HG02970 (cell line): ENCODE data around the gene LBHD1.
"Not testable (repeated sequence)": the region's sequence is repeated elsewhere in the genome, so short reads cannot be mapped to it uniquely, and the experiment has no call there.

Source experiments
- ATAC-seq: cut with Tn5 transposase; IDR thresholded peaks from one replicate; pipeline ENCODE4 v1.9.1; 2021; ENCODE audit warnings: mild to moderate bottlenecking, moderate library complexity, moderate number of reproducible peaks; ENCODE audit not compliant: unreplicated experiment, low FRiP score

LBHD1 gene

GRCh38 chr11:62665599-62666258, 6.3 kb downstream of the LBHD1 start:
- peak; percentile 21 for ATAC-seq

GRCh38 chr11:62665075-62665598, 6.9 kb downstream of the LBHD1 start, which contains the start of the genes C11orf98 and CSKMT:
C11orf98 (minus strand) TSS chr11:62665210; CDS start chr11:62665169, 41 bp downstream.
CSKMT (plus strand) TSS chr11:62665312; CDS start chr11:62665880, 568 bp downstream.
- ATAC-seq = peak; percentile 65

DNA sequence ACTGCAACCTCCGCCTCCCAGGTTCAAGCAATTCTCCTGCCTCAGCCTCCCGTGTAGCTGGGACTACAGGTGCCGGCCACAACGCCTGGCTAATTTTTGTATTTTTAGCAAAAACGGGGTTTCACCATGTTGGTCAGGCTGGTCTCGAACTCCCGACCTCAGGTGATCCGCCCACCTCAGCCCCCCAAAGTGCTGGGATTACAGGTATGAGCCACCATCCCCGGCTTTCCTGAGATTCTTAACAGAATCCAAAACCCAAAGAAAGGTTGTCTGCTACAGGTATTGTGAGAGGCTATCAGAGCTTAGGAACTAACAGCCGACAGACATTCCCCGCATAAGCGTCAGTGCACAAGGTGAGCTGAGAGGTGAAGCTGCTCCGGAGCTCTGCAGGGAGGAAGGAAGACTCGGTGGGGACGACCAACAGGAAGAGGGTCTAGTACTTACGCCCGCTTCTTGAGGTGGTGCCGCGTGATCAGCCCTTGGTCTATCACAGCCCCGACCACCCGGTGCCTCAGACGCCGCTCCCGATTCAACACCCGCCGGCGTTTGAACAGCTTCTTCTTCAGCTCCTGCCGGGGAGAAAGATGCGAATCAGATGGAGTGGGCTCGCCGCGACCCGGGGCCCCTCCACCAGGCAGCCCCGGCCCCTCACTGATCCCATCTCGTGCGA, 7.5 kb downstream of the LBHD1 start:
- peak; percentile 20 for ATAC-seq

DNA sequence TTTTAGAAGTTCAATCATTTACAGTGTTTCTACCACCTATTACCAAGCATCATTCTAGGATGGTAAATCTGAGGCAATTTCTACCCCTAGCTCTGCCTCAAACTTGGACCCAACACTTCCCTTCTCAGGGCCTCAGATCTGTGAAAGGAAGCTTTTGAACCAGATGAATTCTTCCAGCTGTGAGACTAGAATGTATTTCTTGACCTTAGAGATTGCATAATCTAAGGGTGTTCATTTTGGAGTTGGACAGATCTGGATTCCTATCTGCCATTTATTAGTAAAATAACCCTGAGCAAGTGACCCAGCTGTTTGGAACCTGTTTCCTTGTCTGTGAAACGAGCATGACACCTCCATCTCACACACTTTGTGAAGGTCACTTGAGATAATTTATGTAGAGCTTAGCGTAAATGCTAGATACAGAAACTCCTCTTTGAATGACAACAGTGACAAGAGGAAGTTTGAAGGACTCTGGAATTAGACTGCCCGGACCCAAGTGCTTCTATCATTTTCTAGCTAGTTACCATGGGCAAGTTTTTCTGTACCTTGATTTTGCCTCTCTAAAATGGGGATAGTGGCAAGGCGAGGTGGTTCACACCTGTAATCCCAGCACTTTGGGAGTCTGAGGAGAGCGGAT, 15.2 kb downstream of the LBHD1 start:
- no peak for ATAC-seq

DNA sequence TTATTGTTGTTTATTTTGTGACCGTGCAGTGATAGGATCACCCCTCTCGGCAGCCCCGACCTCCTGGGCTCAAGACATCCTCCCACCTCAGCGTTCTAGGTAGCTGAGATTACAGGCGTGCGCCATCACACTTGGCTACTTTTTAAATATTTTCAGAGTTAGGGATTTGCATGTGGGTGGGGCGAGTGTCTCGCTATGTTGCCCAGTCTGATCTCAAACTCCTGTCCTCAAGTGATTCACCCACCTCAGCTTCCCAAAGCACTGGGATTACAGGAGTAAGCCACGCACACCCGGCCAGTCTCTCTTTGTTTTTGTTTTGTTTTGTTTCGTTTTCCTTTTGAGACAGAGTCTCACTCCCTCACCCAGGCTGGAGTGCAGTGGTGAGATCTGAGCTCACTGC, 17.8 kb downstream of the LBHD1 start:
- no peak for ATAC-seq

GRCh38 chr11:62652161-62653006, 19.7 kb downstream of the LBHD1 start:
- ATAC-seq = peak; percentile 8

DNA sequence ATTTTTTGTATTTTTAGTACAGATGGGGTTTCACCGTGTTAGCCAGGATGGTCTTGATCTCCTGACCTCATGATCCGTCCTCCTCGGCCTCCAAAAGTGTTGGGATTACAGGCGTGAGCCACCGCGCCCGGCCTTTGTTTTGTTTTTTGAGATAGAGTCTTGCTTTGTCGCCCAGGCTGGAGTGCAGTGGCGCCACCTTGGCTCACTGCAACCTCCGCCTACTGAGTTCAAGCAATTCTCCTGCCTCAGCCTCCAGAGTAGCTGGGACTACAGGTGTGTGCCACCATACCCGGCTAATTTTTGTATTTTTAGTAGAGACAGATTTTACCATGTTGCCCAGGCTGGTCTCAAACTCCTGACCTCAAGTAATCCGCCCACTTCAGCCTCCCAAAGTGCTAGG, 21.8 kb downstream of the LBHD1 start:
- ATAC-seq = not testable (repeated sequence)

- ATAC-seq = no peak
Measured at GRCh38 chr11:62649486-62649885, 22.6 kb downstream of the LBHD1 start.

DNA sequence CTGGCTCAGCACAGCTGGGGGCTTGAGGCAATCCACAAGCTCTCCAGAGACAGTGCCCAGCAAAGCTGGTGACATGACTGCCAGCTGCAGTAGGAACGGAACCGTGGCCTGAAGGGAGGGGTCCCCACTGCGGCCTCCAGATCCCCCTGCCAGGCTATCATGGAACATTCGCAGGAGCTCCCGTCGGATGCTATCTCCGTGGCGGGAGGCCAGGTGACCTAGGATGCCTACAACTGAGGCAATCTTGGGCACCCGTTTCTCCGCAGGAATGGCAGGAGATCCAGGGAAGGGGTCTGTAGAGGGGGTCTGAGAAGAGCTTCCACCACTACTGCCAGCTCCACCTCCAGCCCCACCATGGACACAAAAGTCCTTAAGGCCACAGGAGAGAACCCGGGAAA, 23.1 kb downstream of the LBHD1 start:
- no peak for ATAC-seq

GRCh38 chr11:62648185-62648966, 23.7 kb downstream of the LBHD1 start:
- ATAC-seq = no peak

- no peak for ATAC-seq
Measured at GRCh38 chr11:62647609-62648005, 24.5 kb downstream of the LBHD1 start.

DNA sequence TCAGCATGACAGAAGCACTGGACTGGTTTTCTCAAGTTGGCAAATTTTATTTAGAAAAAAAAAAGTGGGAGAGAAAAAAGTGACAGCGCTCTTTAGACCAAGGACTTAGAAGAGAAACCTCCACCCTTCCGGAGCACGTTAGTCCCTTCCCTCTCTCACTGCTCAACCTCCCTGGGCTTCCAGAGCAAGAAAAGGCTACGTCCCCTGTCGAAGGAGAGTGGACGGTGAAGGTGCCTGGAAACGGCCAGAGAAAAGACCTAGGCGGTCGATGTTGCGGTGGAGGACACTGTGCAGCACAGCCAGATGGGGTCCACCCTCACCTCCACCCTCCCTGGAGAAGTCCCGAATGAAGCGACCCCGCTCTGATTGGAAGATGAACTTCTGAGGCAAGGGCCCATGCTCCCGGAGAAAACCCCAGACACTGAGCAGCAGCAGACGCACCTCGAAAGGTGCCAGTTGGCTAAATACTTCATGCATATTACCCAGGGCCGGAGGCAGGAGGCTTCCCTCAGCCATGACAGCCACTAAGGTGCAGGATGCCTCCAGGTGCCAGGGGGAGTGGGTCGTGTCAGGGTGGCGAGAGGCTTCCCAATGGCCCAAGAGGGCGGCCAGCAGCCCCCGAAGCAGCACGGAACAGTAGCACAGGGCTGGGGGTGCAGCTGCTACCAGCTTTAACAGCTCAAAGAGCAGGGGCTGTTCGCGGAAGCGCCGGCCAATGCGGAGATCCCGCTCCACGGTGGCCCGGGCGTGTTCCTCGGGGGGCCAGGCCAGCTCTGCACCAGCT, 25.1 kb downstream of the LBHD1 start:
- no peak for ATAC-seq

GRCh38 chr11:62645946-62646824, 25.9 kb downstream of the LBHD1 start, which contains the start of gene GANAB:
GANAB (minus strand) TSS chr11:62646613; CDS start chr11:62646599, 14 bp downstream.
- peak; percentile 82 for ATAC-seq

GRCh38 chr11:62645671-62645945, 26.5 kb downstream of the LBHD1 start:
- ATAC-seq = peak; percentile 2

DNA sequence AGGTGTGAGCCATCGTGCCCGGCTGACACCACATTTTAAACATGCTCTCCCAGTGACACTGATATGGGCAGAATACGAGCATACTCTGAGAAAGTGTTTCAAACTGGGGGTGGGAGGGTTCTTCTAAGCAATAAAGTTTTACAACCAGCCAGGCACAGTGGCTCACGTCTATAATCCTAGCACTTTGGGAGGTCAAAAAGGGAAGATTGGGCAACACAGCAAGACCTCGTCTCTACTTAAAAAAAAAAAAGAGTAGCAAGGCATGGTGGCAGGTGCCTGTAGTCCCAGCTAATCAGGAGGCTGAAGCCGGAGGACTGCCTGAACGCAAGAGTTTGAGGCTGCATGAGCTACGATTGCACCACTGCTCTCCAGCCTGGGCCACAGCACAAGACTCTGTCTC, 27.8 kb downstream of the LBHD1 start:
- ATAC-seq = no peak

DNA sequence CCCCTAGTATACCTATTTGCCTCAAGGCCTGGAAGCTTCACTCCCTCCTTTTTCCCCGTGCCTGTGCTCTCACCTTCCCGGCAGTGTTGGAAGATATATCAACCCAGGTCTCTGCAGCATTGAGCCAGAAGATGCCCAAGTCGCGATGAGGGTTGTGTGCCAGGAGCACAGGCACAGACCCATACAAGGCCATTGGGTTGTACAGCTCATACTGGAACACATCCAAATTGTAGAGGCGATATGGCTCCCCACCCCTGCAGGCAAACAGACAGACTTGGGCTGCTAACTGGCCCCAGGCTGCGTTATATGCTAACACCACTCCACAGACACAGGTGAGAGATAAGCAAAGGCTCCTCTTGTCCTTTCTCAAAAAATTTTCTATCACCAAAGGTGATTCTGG, 39.6 kb downstream of the LBHD1 start:
- ATAC-seq = no peak

DNA sequence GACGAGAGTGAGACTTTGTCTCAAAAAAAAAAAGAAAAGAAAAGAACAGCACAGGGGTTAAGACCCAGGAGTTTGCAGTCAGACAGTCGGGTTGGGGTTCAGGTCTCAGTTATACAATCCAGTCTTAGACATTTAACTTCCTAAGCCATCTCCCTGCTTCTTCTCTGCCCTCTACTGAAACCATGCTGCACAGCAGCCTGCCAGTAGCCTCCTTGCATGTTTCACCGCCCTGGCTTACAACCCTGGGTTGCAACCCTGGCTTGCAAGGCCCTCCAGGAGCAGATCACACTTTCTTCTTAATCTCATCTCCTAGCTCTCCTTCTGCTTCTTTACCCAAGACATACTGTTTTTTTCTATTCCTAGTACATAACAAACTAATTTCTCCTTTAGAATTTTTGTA, 44.4 kb downstream of the LBHD1 start:
- no peak for ATAC-seq

DNA sequence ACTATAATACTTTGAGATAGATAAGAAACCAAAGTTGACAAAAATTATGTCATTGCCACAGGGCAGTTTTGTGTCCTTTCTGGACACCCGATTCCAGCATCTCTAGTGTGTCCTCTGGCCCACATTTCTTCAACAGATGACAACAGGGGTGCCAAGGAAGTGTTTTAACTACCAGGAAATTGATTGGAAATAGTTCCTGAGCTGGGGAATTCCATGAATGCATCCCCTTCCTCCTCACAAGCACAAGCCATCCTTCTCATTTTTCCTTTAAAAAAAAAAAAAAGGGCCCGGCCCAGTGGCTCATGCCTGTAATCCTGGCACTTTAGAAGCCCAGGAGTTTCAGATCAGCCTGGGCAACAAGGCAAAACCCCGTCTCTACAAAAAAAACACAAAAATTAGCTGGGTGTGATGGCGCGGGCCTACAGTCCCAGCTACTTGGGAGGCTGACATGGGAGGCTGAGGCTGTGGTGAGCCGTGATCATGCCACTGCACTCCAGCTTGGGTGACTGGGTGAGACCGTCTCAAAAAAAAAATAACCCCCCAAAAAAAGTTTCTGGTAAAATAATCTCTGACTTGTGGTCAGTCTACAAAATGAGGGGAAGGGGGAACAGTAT, 49.5 kb downstream of the LBHD1 start:
- ATAC-seq = no peak
